ENCODE data around the gene IWS1. TPM values are rescaled to one million over a fixed set of nuclear protein-coding genes. Genes with fewer than 3 reads are reported as not detected.
A peak's percentile ranks its signal among the peaks of the same experiment; 100 is the strongest.

The IWS1 gene
- 86.7 and 89.4 TPM in 2 replicates for total RNA-seq (2013; cell fraction: nucleolus; rRNA removed)
- total RNA-seq (2014; rRNA removed) (41.0 and 47.9 TPM in 2 replicates), total RNA-seq (2014; rRNA removed; fragmentation: Illumina TruSeq; extraction: Trizol) (66.4 and 68.9 TPM in 2 replicates), total RNA-seq (2021) (43.8 and 45.9 TPM in 2 replicates), polyA plus RNA-seq (2011; rRNA removed) (48.6 and 68.4 TPM in 2 replicates), polyA plus RNA-seq (2014; fragmentation: Illumina TruSeq; extraction: Trizol) (62.8 and 80.0 TPM in 2 replicates), polyA plus RNA-seq (2014; fragmentation: Nextera tagmentation; extraction: Ambion mirVana) (10 to 100 TPM; 21.9 to 34.2 TPM), polyA plus RNA-seq (2014; rRNA removed) (36.7 and 37.9 TPM in 2 replicates), polyA plus RNA-seq (2016; fragmentation: Nextera tagmentation; extraction: Ambion mirVana) (10 to 100 TPM; 45.6 to 53.7 TPM), polyA minus RNA-seq (2011; rRNA and poly(A)+ RNA removed) (21.1 and 32.0 TPM in 2 replicates), Bru-seq, nascent RNA (percentile 91 among the genes with signal in this experiment), BruChase-seq, experiment 1, labeled RNA remaining after a 6-hour chase (percentile 86 among the genes with signal in this experiment), BruChase-seq, experiment 2, labeled RNA remaining after a 2-hour chase (percentile 88 among the genes with signal in this experiment)
- polyA plus RNA-seq (2011; ENCODE audit: low read depth) = 20.0 TPM
- polyA plus RNA-seq (2011; cell fraction: cytosol; rRNA removed) = 20.2 and 21.2 TPM in 2 replicates
- polyA plus RNA-seq (2011; cell fraction: nucleus; rRNA removed) = 23.2 and 30.5 TPM in 2 replicates
- 33.5 and 36.2 TPM in 2 replicates for polyA plus RNA-seq (2012)
- polyA minus RNA-seq (2011; cell fraction: cytosol; rRNA and poly(A)+ RNA removed) = 12.8 and 14.9 TPM in 2 replicates
- 14.6 and 27.6 TPM in 2 replicates for polyA minus RNA-seq (2011; cell fraction: nucleus; rRNA and poly(A)+ RNA removed)
- long read RNA-seq, experiment 1, transcript IWS1-201 (14 exons, 2,958 nt) = major isoform, 5 of 44 reads
- long read RNA-seq, experiment 1, partial matches to known transcripts = 35 of 44 reads
- long read RNA-seq, experiment 1, other reads (novel, unspliced or antisense) = 3 of 44 reads
- long read RNA-seq, experiment 2, transcript IWS1-201 (14 exons, 2,958 nt) = major isoform, 55 of 249 reads
- long read RNA-seq, experiment 2, partial matches to known transcripts = 167 of 249 reads
- long read RNA-seq, experiment 2, other reads (novel, unspliced or antisense) = 18 of 249 reads

DNA sequence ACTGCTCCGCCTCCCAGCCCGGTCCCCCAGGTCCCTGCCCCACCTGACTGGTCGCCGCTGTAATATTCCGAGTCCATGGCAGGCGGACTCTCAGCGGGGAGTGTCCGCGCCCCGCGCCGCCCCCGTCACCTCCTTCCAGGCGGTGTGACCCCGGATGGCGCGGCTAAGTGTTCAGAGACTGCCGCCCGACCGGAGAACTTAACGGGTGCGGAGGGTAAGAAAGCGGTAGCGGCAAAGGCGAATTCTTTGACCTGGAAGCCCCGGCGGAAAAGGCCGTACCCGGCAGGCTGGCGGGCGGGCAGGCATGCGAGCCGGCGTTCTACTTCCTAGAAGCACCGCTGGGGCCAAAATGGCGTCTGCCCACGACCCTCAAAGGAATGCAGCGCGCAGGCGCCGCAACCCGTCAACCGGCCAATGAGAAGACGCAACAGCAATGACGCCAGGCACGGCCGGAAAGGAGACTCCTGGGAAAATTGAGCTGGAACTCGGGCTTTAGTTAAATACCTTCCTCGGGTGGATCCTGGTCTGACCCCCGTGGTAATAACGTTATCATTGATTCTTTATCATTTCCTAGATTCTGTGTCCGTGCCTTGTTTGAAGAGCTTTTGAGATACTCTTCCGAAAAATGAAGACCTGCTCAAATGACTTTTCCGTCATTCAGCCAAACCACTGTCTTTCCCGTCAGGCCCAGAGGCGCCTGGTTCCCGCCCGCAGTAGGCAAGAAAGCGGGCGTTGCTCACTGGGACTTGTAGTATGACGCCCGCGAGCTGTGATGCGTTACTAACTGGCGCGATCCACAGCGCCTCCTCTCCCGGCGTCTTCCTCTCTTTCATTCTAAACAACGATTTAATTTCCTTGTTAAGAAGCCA lies at the start of gene IWS1:
IWS1 (minus strand) TSS at position 358 of the 869 bp plus-strand sequence; CDS start at position 77, 281 bp downstream.
- H3K79me2 ChIP-seq (ENCODE audit: control insufficient read depth, insufficient read depth, low read length) = peaks cover 45% of the 10 kb centered on the region
- H3K4me1 ChIP-seq (ENCODE audit: control insufficient read depth, insufficient read depth, low read length) = no peaks in the 10 kb centered on the region
- peak within 1 kb of the TSS; percentile 91 for H2AFZ ChIP-seq (ENCODE audit: control insufficient read depth, low read depth, low read length)
- no peaks in the 10 kb centered on the region for H3K27me3 ChIP-seq (replicated peaks in 1 of 2; ENCODE audit: control insufficient read depth in 2 of 2, insufficient read depth in 2 of 2, low read length in 1 of 2)
- SMC1A ChIA-PET (ENCODE audit: uncharacterized antibody, unreplicated experiment) = interaction anchor here (0.5 to 2.9 kb wide), 12 partner anchors 19 to 1588 kb away, joined by 3 to 15 read pairs (median 3); no protein-coding TSS in a partner anchor
- TSS peak; percentile 98 for BruUV-seq (replicated peaks)
- intact Hi-C loops (cut with micrococcal nuclease; ENCODE audit: unreplicated experiment) = loop anchor here (1.0 to 10.0 kb wide), 4 partner anchors 37 to 278 kb away; partner anchors contain the start of genes GPR17 and SFT2D3
- H3K4me2 ChIP-seq (ENCODE audit: control insufficient read depth, insufficient read depth) = peak within 1 kb of the TSS; percentile 79
- under 1% methylated on average over 69 of the region's 70 CpGs for WGBS (ENCODE audit: insufficient coverage, insufficient replicate concordance, low lambda C conversion rate, missing lambda C conversion rate)
- H3K27ac ChIP-seq (ENCODE audit: control insufficient read depth, insufficient read depth) = peak within 1 kb of the TSS; percentile 83
- peak; percentile 73 for FAIRE-seq
- in situ Hi-C loops (cut with MboI) = no loop called here
- H3K9me3 ChIP-seq (replicated peaks; ENCODE audit: control insufficient read depth, insufficient read depth, low read length) = no peaks in the 10 kb centered on the region
- no peaks in the 10 kb centered on the region; the same call in 1 of the 2 replicates for H4K20me1 ChIP-seq (ENCODE audit: control insufficient read depth, insufficient read depth)
- peak; percentile 88 for DNase-seq (ENCODE audit: low read depth, low spot score)
- peaks cover 2 to 12% of the 10 kb centered on the region in 2 experiments; a peak in 2 of 4 replicates for H3K36me3 ChIP-seq (ENCODE audit: control insufficient read depth in 2 of 2, insufficient read depth in 2 of 2, low read length in 1 of 2)
- RAD21 ChIA-PET (ENCODE audit: unreplicated experiment) = interaction anchor here (0.6 to 2.0 kb wide), 6 partner anchors 37 to 176 kb away, joined by 3 to 15 read pairs (median 3); no protein-coding TSS in a partner anchor
- CTCF ChIA-PET = interaction anchor here (1.0 to 1.8 kb wide), 6 partner anchors 11 to 106 kb away, joined by 3 to 10 read pairs (median 4); no protein-coding TSS in a partner anchor
- peak within 1 kb of the TSS; percentile 93 for H3K4me3 ChIP-seq
- H3K9ac ChIP-seq (ENCODE audit: control insufficient read depth, insufficient read depth, low read length) = peak within 1 kb of the TSS; percentile 92
- POLR2A ChIA-PET = interaction anchor here (0.6 to 1.3 kb wide), 7 partner anchors 11 to 174 kb away, joined by 3 to 8 read pairs (median 4); partner anchors contain the start of gene SFT2D3
- ATAC-seq = peak; percentile 93
- peak; percentile 73; the same call in 1 of the 2 replicates for TF ChIP-seq LARP7 (IDR thresholded peaks at IDR 0.05)
- TF ChIP-seq, protein P1, sequence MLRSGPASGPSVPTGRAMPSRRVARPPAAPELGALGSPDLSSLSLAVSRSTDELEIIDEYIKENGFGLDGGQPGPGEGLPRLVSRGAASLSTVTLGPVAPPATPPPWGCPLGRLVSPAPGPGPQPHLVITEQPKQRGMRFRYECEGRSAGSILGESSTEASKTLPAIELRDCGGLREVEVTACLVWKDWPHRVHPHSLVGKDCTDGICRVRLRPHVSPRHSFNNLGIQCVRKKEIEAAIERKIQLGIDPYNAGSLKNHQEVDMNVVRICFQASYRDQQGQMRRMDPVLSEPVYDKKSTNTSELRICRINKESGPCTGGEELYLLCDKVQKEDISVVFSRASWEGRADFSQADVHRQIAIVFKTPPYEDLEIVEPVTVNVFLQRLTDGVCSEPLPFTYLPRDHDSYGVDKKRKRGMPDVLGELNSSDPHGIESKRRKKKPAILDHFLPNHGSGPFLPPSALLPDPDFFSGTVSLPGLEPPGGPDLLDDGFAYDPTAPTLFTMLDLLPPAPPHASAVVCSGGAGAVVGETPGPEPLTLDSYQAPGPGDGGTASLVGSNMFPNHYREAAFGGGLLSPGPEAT (IDR thresholded peaks at IDR 0.05; ENCODE audit: low read depth) = peak; percentile 91
- TF ChIP-seq, protein P2, sequence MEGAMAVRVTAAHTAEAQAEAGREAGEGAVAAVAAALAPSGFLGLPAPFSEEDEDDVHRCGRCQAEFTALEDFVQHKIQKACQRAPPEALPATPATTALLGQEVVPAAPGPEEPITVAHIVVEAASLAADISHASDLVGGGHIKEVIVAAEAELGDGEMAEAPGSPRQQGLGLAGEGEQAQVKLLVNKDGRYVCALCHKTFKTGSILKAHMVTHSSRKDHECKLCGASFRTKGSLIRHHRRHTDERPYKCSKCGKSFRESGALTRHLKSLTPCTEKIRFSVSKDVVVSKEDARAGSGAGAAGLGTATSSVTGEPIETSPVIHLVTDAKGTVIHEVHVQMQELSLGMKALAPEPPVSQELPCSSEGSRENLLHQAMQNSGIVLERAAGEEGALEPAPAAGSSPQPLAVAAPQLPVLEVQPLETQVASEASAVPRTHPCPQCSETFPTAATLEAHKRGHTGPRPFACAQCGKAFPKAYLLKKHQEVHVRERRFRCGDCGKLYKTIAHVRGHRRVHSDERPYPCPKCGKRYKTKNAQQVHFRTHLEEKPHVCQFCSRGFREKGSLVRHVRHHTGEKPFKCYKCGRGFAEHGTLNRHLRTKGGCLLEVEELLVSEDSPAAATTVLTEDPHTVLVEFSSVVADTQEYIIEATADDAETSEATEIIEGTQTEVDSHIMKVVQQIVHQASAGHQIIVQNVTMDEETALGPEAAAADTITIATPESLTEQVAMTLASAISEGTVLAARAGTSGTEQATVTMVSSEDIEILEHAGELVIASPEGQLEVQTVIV (IDR thresholded peaks at IDR 0.05; ENCODE audit: borderline replicate concordance, partially characterized antibody) = peak; percentile 63
- TF ChIP-seq ETV6 (conservative IDR thresholded peaks at IDR 0.05 in 1 of 2, IDR thresholded peaks at IDR 0.05 in 1 of 2; ENCODE audit: borderline replicate concordance in 1 of 2, low read depth in 1 of 2) = peak in 1 of 2 experiments; percentile 16; a peak in 1 of 4 replicates
- TF ChIP-seq MYB (IDR thresholded peaks at IDR 0.05; ENCODE audit: borderline replicate concordance, low read depth, low read length) = 0 out of 2 replicates have a peak, but pooled peaks have one; percentile 27
- TF ChIP-seq CTCF (IDR thresholded peaks at IDR 0.05 in 2 of 3, conservative IDR thresholded peaks at IDR 0.05 in 1 of 3; ENCODE audit: control insufficient read depth in 2 of 3, extremely low read depth in 1 of 3, insufficient read depth in 1 of 3, low read depth in 3 of 3, low read length in 3 of 3) = peak in 2 of 3 experiments; percentile 3 to 21; a peak in 1 of 6 replicates
- TF ChIP-seq GABPA (IDR thresholded peaks at IDR 0.05; ENCODE audit: low read depth) = peak; percentile 21; the same call in 1 of the 2 replicates
- 0 out of 2 replicates have a peak, but pooled peaks have one; percentile 15 for TF ChIP-seq TCF3 (IDR thresholded peaks at IDR 0.05; ENCODE audit: borderline replicate concordance, insufficient read depth, low read depth, low read length)
- peak; percentile 91 for TF ChIP-seq POLR2A (IDR thresholded peaks at IDR 0.05; ENCODE audit: low read depth, low read length)

Data from GM12878 (cell line).